Endothelial cell of umbilical vein (primary cell): ENCODE measurements around the gene STMN1. TPM values are rescaled to one million over a fixed set of nuclear protein-coding genes. Genes with fewer than 3 reads are reported as not detected.

Experiments used
- BruUV-seq: library from RNA; stranded (reverse); fragments of 400-500 nt; replicated peaks from 2 replicates; lab custom pipeline; 2021; lab: Mats Ljungman, UMichigan
- CTCF ChIA-PET: fragments of 300-600, 350-600 bp; sonication (Branson Sonifier 250); formaldehyde crosslinking; loops from one replicate; lab custom pipeline; 2021; ENCODE audit warnings: antibody characterized with exemption, inconsistent platforms; lab: Charles Lee
- POLR2A ChIA-PET: fragments of 300-600, 350-600 bp; sonication (Branson Sonifier 250); formaldehyde crosslinking; loops from one replicate; lab custom pipeline; 2021; ENCODE audit warnings: antibody characterized with exemption, inconsistent platforms; lab: Charles Lee
- DNase-seq: peaks from one replicate; pipeline ENCODE4 v3.0.0-alpha.2; 2011; ENCODE audit warnings: low read depth, low spot score
- FAIRE-seq: peaks from 2 replicates; lab custom pipeline; 2011; peaks lifted over from hg19 to GRCh38; lab: Jason Lieb, UNC
- H2AFZ ChIP-seq: 2 replicates; pipeline ENCODE4 v1.6.0; 2012; ENCODE audit warnings: low read depth, low read length, control low read depth, inconsistent platforms
- H3K27ac ChIP-seq: 2 replicates; pipeline ENCODE4 v1.5.1; 2011; ENCODE audit warnings: low read depth, mild to moderate bottlenecking, control low read depth, low read length, moderate library complexity; ENCODE audit not compliant: insufficient read depth
- H3K27me3 ChIP-seq, 2 experiments: 2 replicates each; pipeline versions ENCODE4 v1.6.0 to v1.6.1; 2011; ENCODE audit warnings: low read length in 2 of 2, mixed read lengths in 1 of 2; ENCODE audit not compliant: control insufficient read depth in 2 of 2, insufficient read depth in 2 of 2
- H3K36me3 ChIP-seq, 2 experiments: 2 replicates in 1 of 2; 3 replicates in 1 of 2; pipeline ENCODE4 v1.5.1; 2011; ENCODE audit warnings: low read length in 2 of 2, mild to moderate bottlenecking in 1 of 2, moderate library complexity in 1 of 2; ENCODE audit not compliant: control insufficient read depth in 2 of 2, insufficient read depth in 2 of 2; ENCODE audit errors: extremely low read depth in 1 of 2
- H3K4me1 ChIP-seq: 3 replicates; pipeline ENCODE4 v1.5.1; 2011; ENCODE audit warnings: mild to moderate bottlenecking, low read length; ENCODE audit not compliant: control insufficient read depth, insufficient read depth; ENCODE audit errors: extremely low read depth
- H3K4me2 ChIP-seq: 2 replicates; pipeline ENCODE4 v1.6.1; 2011; ENCODE audit warnings: low read length, control low read depth, mixed read lengths; ENCODE audit not compliant: insufficient read depth
- H3K4me3 ChIP-seq, 3 experiments: fragments of 200-600 bp in 1 of 3; sonication (generic), shearing (Covaris generic) in 1 of 3; replicated peaks in 1 of 3; 2 replicates each; pipeline ENCODE4 v1.5.1; 2011 to 2016; ENCODE audit warnings: control low read depth in 3 of 3, low read length in 3 of 3, mild to moderate bottlenecking in 2 of 3, inconsistent platforms in 1 of 3, low read depth in 1 of 3, moderate library complexity in 1 of 3; ENCODE audit not compliant: insufficient read depth in 1 of 3
- H3K79me2 ChIP-seq: 2 replicates; pipeline ENCODE4 v1.6.0; 2012; ENCODE audit warnings: low read length, inconsistent platforms; ENCODE audit not compliant: control insufficient read depth, insufficient read depth
- H3K9ac ChIP-seq: replicated peaks from 2 replicates; pipeline ENCODE3; 2011; ENCODE audit warnings: low read length, control low read depth; ENCODE audit not compliant: insufficient read depth; ENCODE audit errors: extremely low read depth
- H3K9me1 ChIP-seq: replicated peaks from 3 replicates; pipeline ENCODE4 v1.6.0; 2011; ENCODE audit warnings: mild to moderate bottlenecking, low read length; ENCODE audit not compliant: control insufficient read depth, insufficient read depth; ENCODE audit errors: extremely low read depth
- H3K9me3 ChIP-seq: replicated peaks from 2 replicates; pipeline ENCODE4 v1.5.1; 2012; ENCODE audit warnings: low read length, inconsistent platforms; ENCODE audit not compliant: control insufficient read depth, insufficient read depth
- H4K20me1 ChIP-seq: replicated peaks from 2 replicates; pipeline ENCODE3; 2011; ENCODE audit warnings: mild to moderate bottlenecking, low read length; ENCODE audit not compliant: control insufficient read depth, insufficient read depth; ENCODE audit errors: extremely low read depth
- EZH2 ChIP-seq: IDR thresholded peaks from 2 replicates; pipeline ENCODE4 v1.6.1; 2012; ENCODE audit warnings: borderline replicate concordance, low read depth, mild to moderate bottlenecking, moderate library complexity, low read length, inconsistent platforms; ENCODE audit not compliant: severe bottlenecking
- FOS ChIP-seq: IDR thresholded peaks from 2 replicates; pipeline ENCODE4 v1.6.1; 2011; ENCODE audit warnings: mild to moderate bottlenecking, low read length, moderate library complexity, borderline replicate concordance; ENCODE audit not compliant: insufficient read depth
- GATA2 ChIP-seq: IDR thresholded peaks from 2 replicates; pipeline ENCODE4 v1.7.0; 2011; ENCODE audit warnings: low read depth, mild to moderate bottlenecking, moderate library complexity, mixed read lengths, low read length; ENCODE audit not compliant: insufficient read length, insufficient read depth
- JUN ChIP-seq: IDR thresholded peaks from 2 replicates; pipeline ENCODE4 v1.6.1; 2011; ENCODE audit warnings: borderline replicate concordance, low read depth; ENCODE audit not compliant: insufficient read length, insufficient read depth
- MYC ChIP-seq: IDR thresholded peaks from one replicate; pipeline ENCODE4 v1.6.1; 2011; ENCODE audit warnings: mild to moderate bottlenecking, low read depth, low read length
- POLR2A ChIP-seq: IDR thresholded peaks from 2 replicates; pipeline ENCODE4 v1.6.1; 2012; ENCODE audit warnings: low read depth, mild to moderate bottlenecking, control low read depth, low read length
- POLR2AphosphoS5 ChIP-seq: IDR thresholded peaks from 2 replicates; pipeline ENCODE4 v1.6.1; 2012; ENCODE audit warnings: low read depth, mild to moderate bottlenecking, control low read depth, low read length, moderate library complexity; ENCODE audit not compliant: insufficient read depth
- dilution Hi-C: fragments of 300-500 bp; cut with MboI; formaldehyde crosslinking; loops from one replicate; pipeline ENCODE4 v1.15.0; 2019; ENCODE audit warnings: low sequenced_read_pairs; ENCODE audit not compliant: extremely low pct_ligation_motif_present
- intact Hi-C: fragments of 100-400 bp; cut with micrococcal nuclease; formaldehyde crosslinking; loops from one replicate; pipeline ENCODE4 v1.10.0; 2022
- polyA plus RNA-seq, 4 experiments: library from polyadenylated mRNA; depleted of rRNA in 3 of 4; stranded (reverse) in 3 of 4; unstranded in 1 of 4; fragments of >200 nt; gene quantifications; 2 replicates each; pipeline versions ENCODE4 v1.2.1 to v1.2.3, GENCODE V29; 2011 to 2012; ENCODE audit warnings: missing spikeins in 1 of 4
- total RNA-seq: library from RNA; stranded (reverse); gene quantifications from 2 replicates; pipeline ENCODE4 v1.2.3, GENCODE V29; 2021
- TF ChIP-seq, protein P1 (sequence below): IDR thresholded peaks from 2 replicates; pipeline ENCODE4 v1.6.1; 2011; ENCODE audit not compliant: insufficient read depth, insufficient read length
- TF ChIP-seq, protein P2 (sequence below), 2 donors: IDR thresholded peaks; 1 replicate in 1 of 2; 2 replicates in 1 of 2; pipeline ENCODE4 v1.5.1; 2011; ENCODE audit warnings: low read length in 2 of 2, mild to moderate bottlenecking in 2 of 2, moderate library complexity in 2 of 2, control low read depth in 1 of 2, inconsistent platforms in 1 of 2, low read depth in 1 of 2; ENCODE audit not compliant: insufficient read depth in 1 of 2; ENCODE audit errors: extremely low read depth in 1 of 2

The STMN1 gene
- total and polyA plus RNA-seq, 2 donors (not counting 3 experiments of a cell fraction or from before 2014, with no cell fraction given): 102 to 503 TPM

DNA sequence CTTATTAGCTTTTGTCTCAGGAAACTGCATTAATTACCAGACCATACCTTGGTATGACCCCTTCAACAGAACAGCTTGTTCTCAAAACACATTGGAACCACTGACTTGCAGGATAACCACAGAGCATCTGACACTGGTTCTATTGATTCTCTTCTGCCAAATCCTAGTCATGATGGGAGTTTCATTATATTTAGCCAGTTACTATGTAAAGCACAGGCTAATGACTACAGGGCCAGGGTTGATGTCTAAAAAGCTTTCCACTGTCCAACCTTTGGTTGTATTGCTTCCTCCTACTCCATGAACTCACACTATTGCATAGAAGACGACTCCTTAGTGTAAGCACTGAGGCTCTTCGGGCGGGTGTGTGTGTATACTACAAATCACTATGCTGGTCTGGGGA lies 3.8 kb downstream of the STMN1 start:
- H3K27ac ChIP-seq: no peak overlapping the region
- H3K4me2 ChIP-seq: no peak overlapping the region
- peaks cover 48% of the 10 kb centered on the region for H3K79me2 ChIP-seq
- peaks cover 17% of the 10 kb centered on the region for H3K4me1 ChIP-seq
- dilution Hi-C loops (no loop called here), intact Hi-C loops (loop anchor here (10.0 kb wide), 1 partner anchor 252 kb away; the partner anchor contains the start of gene FAM110D)
- TF ChIP-seq POLR2A: no peak
- H3K9me3 ChIP-seq: no peaks in the 10 kb centered on the region
- no peak overlapping the region for H2AFZ ChIP-seq
- no TSS peak for BruUV-seq
- no peak for DNase-seq
- CTCF ChIA-PET: interaction anchor here (0.6 to 15.3 kb wide), 3 partner anchors 56 to 95 kb away, joined by 3 to 404 read pairs (median 3); partner anchors contain the start of gene PAFAH2
- no peaks in the 10 kb centered on the region for H3K9me1 ChIP-seq
- H4K20me1 ChIP-seq: no peaks in the 10 kb centered on the region
- H3K9ac ChIP-seq: no peak overlapping the region
- POLR2A ChIA-PET: no interaction called here
- no peaks in the 10 kb centered on the region for H3K27me3 ChIP-seq
- H3K36me3 ChIP-seq: peaks cover 30 to 39% of the 10 kb centered on the region in 2 experiments
- FAIRE-seq: no peak
- no peak overlapping the region for H3K4me3 ChIP-seq

DNA sequence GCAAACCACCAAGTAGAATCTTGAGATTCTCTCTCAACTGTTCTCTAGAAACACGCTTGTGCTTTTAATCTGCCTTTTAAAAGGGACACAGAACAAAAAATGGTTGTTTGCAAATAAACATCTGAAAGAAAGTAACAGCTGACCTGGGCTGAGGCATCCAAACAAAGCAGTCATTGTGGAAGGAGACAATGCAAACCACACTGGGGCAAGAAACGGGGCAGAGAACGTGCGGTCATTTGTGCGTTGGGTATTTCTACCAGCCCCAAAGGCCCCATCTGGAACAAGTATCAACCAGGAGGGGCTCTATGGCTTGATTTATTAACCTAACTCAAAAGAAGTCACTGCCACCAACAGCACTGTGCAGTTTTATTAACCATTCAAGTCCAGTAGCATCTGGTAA lies 6.0 kb downstream of the STMN1 start:
- Histone ChIP-seq H4K20me1 (no peaks in the 10 kb centered on the region), H3K4me3 (no peak overlapping the region), H3K36me3 (peaks cover 30 to 39% of the 10 kb centered on the region in 2 experiments), H3K79me2 (peaks cover 48% of the 10 kb centered on the region), H3K27me3 (no peaks in the 10 kb centered on the region), H3K27ac (no peak overlapping the region), H3K4me1 (peaks cover 29% of the 10 kb centered on the region), H3K9me1 (no peaks in the 10 kb centered on the region), H2AFZ (no peak overlapping the region), H3K9me3 (no peaks in the 10 kb centered on the region), H3K9ac (no peak overlapping the region), H3K4me2 (no peak overlapping the region)
- no TSS peak for BruUV-seq
- ChIA-PET POLR2A (no interaction called here), CTCF (interaction anchor here (15.3 kb wide), 1 partner anchor 98 kb away, joined by 404 read pairs; the partner anchor contains the start of gene PAFAH2)
- dilution Hi-C loops: no loop called here
- DNase-seq (no peak), FAIRE-seq (no peak)
- TF ChIP-seq EZH2: no peak
- no peak for TF ChIP-seq GATA2
- no peak for TF ChIP-seq POLR2A
- TF ChIP-seq FOS: no peak
- no peak for TF ChIP-seq JUN
- TF ChIP-seq, protein P1, sequence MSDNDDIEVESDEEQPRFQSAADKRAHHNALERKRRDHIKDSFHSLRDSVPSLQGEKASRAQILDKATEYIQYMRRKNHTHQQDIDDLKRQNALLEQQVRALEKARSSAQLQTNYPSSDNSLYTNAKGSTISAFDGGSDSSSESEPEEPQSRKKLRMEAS: no peak
- no peak for TF ChIP-seq POLR2AphosphoS5
- TF ChIP-seq, protein P2, sequence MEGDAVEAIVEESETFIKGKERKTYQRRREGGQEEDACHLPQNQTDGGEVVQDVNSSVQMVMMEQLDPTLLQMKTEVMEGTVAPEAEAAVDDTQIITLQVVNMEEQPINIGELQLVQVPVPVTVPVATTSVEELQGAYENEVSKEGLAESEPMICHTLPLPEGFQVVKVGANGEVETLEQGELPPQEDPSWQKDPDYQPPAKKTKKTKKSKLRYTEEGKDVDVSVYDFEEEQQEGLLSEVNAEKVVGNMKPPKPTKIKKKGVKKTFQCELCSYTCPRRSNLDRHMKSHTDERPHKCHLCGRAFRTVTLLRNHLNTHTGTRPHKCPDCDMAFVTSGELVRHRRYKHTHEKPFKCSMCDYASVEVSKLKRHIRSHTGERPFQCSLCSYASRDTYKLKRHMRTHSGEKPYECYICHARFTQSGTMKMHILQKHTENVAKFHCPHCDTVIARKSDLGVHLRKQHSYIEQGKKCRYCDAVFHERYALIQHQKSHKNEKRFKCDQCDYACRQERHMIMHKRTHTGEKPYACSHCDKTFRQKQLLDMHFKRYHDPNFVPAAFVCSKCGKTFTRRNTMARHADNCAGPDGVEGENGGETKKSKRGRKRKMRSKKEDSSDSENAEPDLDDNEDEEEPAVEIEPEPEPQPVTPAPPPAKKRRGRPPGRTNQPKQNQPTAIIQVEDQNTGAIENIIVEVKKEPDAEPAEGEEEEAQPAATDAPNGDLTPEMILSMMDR (IDR thresholded peaks at IDR 0.05; ENCODE audit: extremely low read depth in 1 of 2, insufficient read depth in 1 of 2, low read depth in 1 of 2, low read length in 2 of 2): no peak
- no peak for TF ChIP-seq MYC
- intact Hi-C loops: loop anchor here (10.0 kb wide), 1 partner anchor 255 kb away; the partner anchor contains the start of gene FAM110D
